Endothelial cell of umbilical vein (primary cell): ENCODE results near the gene NAGLU. TPM values are rescaled to one million over a fixed set of nuclear protein-coding genes. Genes with fewer than 3 reads are reported as not detected.

Source experiments
- BruUV-seq: library from RNA; stranded (reverse); fragments of 400-500 nt; replicated peaks from 2 replicates; lab custom pipeline; 2021; lab: Mats Ljungman, UMichigan
- CTCF ChIA-PET: fragments of 300-600, 350-600 bp; sonication (Branson Sonifier 250); formaldehyde crosslinking; loops from one replicate; lab custom pipeline; 2021; ENCODE audit warnings: antibody characterized with exemption, inconsistent platforms; lab: Charles Lee
- POLR2A ChIA-PET: fragments of 300-600, 350-600 bp; sonication (Branson Sonifier 250); formaldehyde crosslinking; loops from one replicate; lab custom pipeline; 2021; ENCODE audit warnings: antibody characterized with exemption, inconsistent platforms; lab: Charles Lee
- DNase-seq: peaks from one replicate; pipeline ENCODE4 v3.0.0-alpha.2; 2011; ENCODE audit warnings: low read depth, low spot score
- FAIRE-seq: peaks from 2 replicates; lab custom pipeline; 2011; peaks lifted over from hg19 to GRCh38; lab: Jason Lieb, UNC
- H2AFZ ChIP-seq: 2 replicates; pipeline ENCODE4 v1.6.0; 2012; ENCODE audit warnings: low read depth, low read length, control low read depth, inconsistent platforms
- H3K27ac ChIP-seq: 2 replicates; pipeline ENCODE4 v1.5.1; 2011; ENCODE audit warnings: low read depth, mild to moderate bottlenecking, control low read depth, low read length, moderate library complexity; ENCODE audit not compliant: insufficient read depth
- H3K27me3 ChIP-seq, 2 experiments: 2 replicates each; pipeline versions ENCODE4 v1.6.0 to v1.6.1; 2011; ENCODE audit warnings: low read length in 2 of 2, mixed read lengths in 1 of 2; ENCODE audit not compliant: control insufficient read depth in 2 of 2, insufficient read depth in 2 of 2
- H3K36me3 ChIP-seq, 2 experiments: 2 replicates in 1 of 2; 3 replicates in 1 of 2; pipeline ENCODE4 v1.5.1; 2011; ENCODE audit warnings: low read length in 2 of 2, mild to moderate bottlenecking in 1 of 2, moderate library complexity in 1 of 2; ENCODE audit not compliant: control insufficient read depth in 2 of 2, insufficient read depth in 2 of 2; ENCODE audit errors: extremely low read depth in 1 of 2
- H3K4me1 ChIP-seq: 3 replicates; pipeline ENCODE4 v1.5.1; 2011; ENCODE audit warnings: mild to moderate bottlenecking, low read length; ENCODE audit not compliant: control insufficient read depth, insufficient read depth; ENCODE audit errors: extremely low read depth
- H3K4me2 ChIP-seq: 2 replicates; pipeline ENCODE4 v1.6.1; 2011; ENCODE audit warnings: low read length, control low read depth, mixed read lengths; ENCODE audit not compliant: insufficient read depth
- H3K4me3 ChIP-seq, 3 experiments: fragments of 200-600 bp in 1 of 3; sonication (generic), shearing (Covaris generic) in 1 of 3; replicated peaks in 1 of 3; 2 replicates each; pipeline ENCODE4 v1.5.1; 2011 to 2016; ENCODE audit warnings: control low read depth in 3 of 3, low read length in 3 of 3, mild to moderate bottlenecking in 2 of 3, inconsistent platforms in 1 of 3, low read depth in 1 of 3, moderate library complexity in 1 of 3; ENCODE audit not compliant: insufficient read depth in 1 of 3
- H3K79me2 ChIP-seq: 2 replicates; pipeline ENCODE4 v1.6.0; 2012; ENCODE audit warnings: low read length, inconsistent platforms; ENCODE audit not compliant: control insufficient read depth, insufficient read depth
- H3K9ac ChIP-seq: replicated peaks from 2 replicates; pipeline ENCODE3; 2011; ENCODE audit warnings: low read length, control low read depth; ENCODE audit not compliant: insufficient read depth; ENCODE audit errors: extremely low read depth
- H3K9me1 ChIP-seq: replicated peaks from 3 replicates; pipeline ENCODE4 v1.6.0; 2011; ENCODE audit warnings: mild to moderate bottlenecking, low read length; ENCODE audit not compliant: control insufficient read depth, insufficient read depth; ENCODE audit errors: extremely low read depth
- H3K9me3 ChIP-seq: replicated peaks from 2 replicates; pipeline ENCODE4 v1.5.1; 2012; ENCODE audit warnings: low read length, inconsistent platforms; ENCODE audit not compliant: control insufficient read depth, insufficient read depth
- H4K20me1 ChIP-seq: replicated peaks from 2 replicates; pipeline ENCODE3; 2011; ENCODE audit warnings: mild to moderate bottlenecking, low read length; ENCODE audit not compliant: control insufficient read depth, insufficient read depth; ENCODE audit errors: extremely low read depth
- FOS ChIP-seq: IDR thresholded peaks from 2 replicates; pipeline ENCODE4 v1.6.1; 2011; ENCODE audit warnings: mild to moderate bottlenecking, low read length, moderate library complexity, borderline replicate concordance; ENCODE audit not compliant: insufficient read depth
- GATA2 ChIP-seq: IDR thresholded peaks from 2 replicates; pipeline ENCODE4 v1.7.0; 2011; ENCODE audit warnings: low read depth, mild to moderate bottlenecking, moderate library complexity, mixed read lengths, low read length; ENCODE audit not compliant: insufficient read length, insufficient read depth
- JUN ChIP-seq: IDR thresholded peaks from 2 replicates; pipeline ENCODE4 v1.6.1; 2011; ENCODE audit warnings: borderline replicate concordance, low read depth; ENCODE audit not compliant: insufficient read length, insufficient read depth
- MYC ChIP-seq: IDR thresholded peaks from one replicate; pipeline ENCODE4 v1.6.1; 2011; ENCODE audit warnings: mild to moderate bottlenecking, low read depth, low read length
- dilution Hi-C: fragments of 300-500 bp; cut with MboI; formaldehyde crosslinking; loops from one replicate; pipeline ENCODE4 v1.15.0; 2019; ENCODE audit warnings: low sequenced_read_pairs; ENCODE audit not compliant: extremely low pct_ligation_motif_present
- intact Hi-C: fragments of 100-400 bp; cut with micrococcal nuclease; formaldehyde crosslinking; loops from one replicate; pipeline ENCODE4 v1.10.0; 2022
- polyA plus RNA-seq, 4 experiments: library from polyadenylated mRNA; depleted of rRNA in 3 of 4; stranded (reverse) in 3 of 4; unstranded in 1 of 4; fragments of >200 nt; gene quantifications; 2 replicates each; pipeline versions ENCODE4 v1.2.1 to v1.2.3, GENCODE V29; 2011 to 2012; ENCODE audit warnings: missing spikeins in 1 of 4
- total RNA-seq: library from RNA; stranded (reverse); gene quantifications from 2 replicates; pipeline ENCODE4 v1.2.3, GENCODE V29; 2021

The NAGLU gene
- total and polyA plus RNA-seq, 2 donors (not counting 3 experiments of a cell fraction or from before 2014, with no cell fraction given) = 50.2 to 54.2 TPM

GRCh38 chr17:42521036-42521435 is 15.0 kb upstream of the NAGLU start:
- dilution Hi-C loops (loop anchor here (25.0 kb wide), 1 partner anchor 184 kb away; no protein-coding TSS in a partner anchor), intact Hi-C loops (loop anchor here (10.0 kb wide), 2 partner anchors 386 to 496 kb away; partner anchors contain the start of gene NKIRAS2)
- peak overlapping the region; percentile 48 for H3K4me2 ChIP-seq

GRCh38 chr17:42521666-42522262 is 14.3 kb upstream of the NAGLU start:
- ChIA-PET POLR2A (interaction anchor here (4.5 kb wide), 1 partner anchor 99 kb away, joined by 38 read pairs; the partner anchor contains the start of gene CAVIN1), CTCF (interaction anchor here (4.4 to 4.5 kb wide), 2 partner anchors 114 to 203 kb away, joined by 81 to 190 read pairs; no protein-coding TSS in a partner anchor)

More at GRCh38 chr17:42521036-42521435, 15.0 kb upstream of the NAGLU start:
- Histone ChIP-seq H2AFZ (no peak overlapping the region), H3K4me1 (peaks cover 59% of the 10 kb centered on the region), H3K9me1 (no peaks in the 10 kb centered on the region), H3K27me3 (no peaks in the 10 kb centered on the region), H3K9me3 (no peaks in the 10 kb centered on the region), H3K4me3 (no peak overlapping the region), H3K27ac (peak overlapping the region; percentile 100), H4K20me1 (no peaks in the 10 kb centered on the region), H3K9ac (peak overlapping the region; percentile 97), H3K79me2 (no peaks in the 10 kb centered on the region), H3K36me3 (no peaks in the 10 kb centered on the region)
- ChIA-PET CTCF (interaction anchor here (1.1 to 5.4 kb wide), 7 partner anchors 27 to 299 kb away, joined by 3 to 190 read pairs (median 9); partner anchors contain the start of gene STAT3), POLR2A (interaction anchor here (1.7 to 4.5 kb wide), 3 partner anchors 98 to 209 kb away, joined by 5 to 38 read pairs (median 17); partner anchors contain the start of gene CAVIN1)
- FAIRE-seq (no peak), DNase-seq (peak; percentile 39)
- TF ChIP-seq FOS = no peak
- TF ChIP-seq MYC = no peak
- TF ChIP-seq JUN = no peak
- TF ChIP-seq GATA2 = no peak
- BruUV-seq = no TSS peak

More at GRCh38 chr17:42521666-42522262, 14.3 kb upstream of the NAGLU start:
- Histone ChIP-seq H2AFZ (no peak overlapping the region), H3K4me3 (no peak overlapping the region), H3K36me3 (no peaks in the 10 kb centered on the region), H3K9ac (peak overlapping the region; percentile 28), H3K4me1 (peaks cover 61% of the 10 kb centered on the region), H4K20me1 (no peaks in the 10 kb centered on the region), H3K27me3 (no peaks in the 10 kb centered on the region), H3K79me2 (no peaks in the 10 kb centered on the region), H3K9me1 (no peaks in the 10 kb centered on the region), H3K4me2 (no peak overlapping the region), H3K9me3 (no peaks in the 10 kb centered on the region), H3K27ac (peak overlapping the region; percentile 100)
- dilution Hi-C loops (loop anchor here (25.0 kb wide), 1 partner anchor 184 kb away; no protein-coding TSS in a partner anchor), intact Hi-C loops (loop anchor here (10.0 kb wide), 2 partner anchors 387 to 497 kb away; partner anchors contain the start of gene NKIRAS2)
- FAIRE-seq (no peak), DNase-seq (no peak)
- no TSS peak for BruUV-seq
- no peak for TF ChIP-seq FOS
